ENCODE results near the gene ITPRIPL1. TPM values are rescaled to one million over a fixed set of nuclear protein-coding genes. Genes with fewer than 3 reads are reported as not detected.

The ITPRIPL1 gene
- total RNA-seq, 1 experiment from 2014 or later = 1.7 TPM

- CTCF ChIA-PET = no interaction called here
- H3K27me3 Mint-ChIP-seq (ENCODE audit: unreplicated experiment) = peaks cover 15% of the 10 kb centered on the region
Observed at GRCh38 chr2:96326990-96327820, 2.1 kb downstream of the ITPRIPL1 start.

GRCh38 chr2:96329456-96329855 lies 4.3 kb downstream of the ITPRIPL1 start:
- no peak for TF ChIP-seq CTCF (IDR thresholded peaks at IDR 0.05; ENCODE audit: unreplicated experiment)
- Mint-ChIP-seq H3K4me3 (ENCODE audit: low read depth, unreplicated experiment) (no peak overlapping the region), H3K4me1 (ENCODE audit: low read depth, unreplicated experiment) (no peaks in the 10 kb centered on the region), H3K9me3 (ENCODE audit: low read depth, unreplicated experiment) (no peaks in the 10 kb centered on the region), H3K27me3 (ENCODE audit: unreplicated experiment) (no peaks in the 10 kb centered on the region), H3K36me3 (ENCODE audit: insufficient read depth, unreplicated experiment) (peaks cover 21% of the 10 kb centered on the region), H3K27ac (ENCODE audit: unreplicated experiment) (no peak overlapping the region)
- intact Hi-C loops (cut with micrococcal nuclease; ENCODE audit: unreplicated experiment) = no loop called here
- CTCF ChIA-PET = no interaction called here
- no peak for DNase-seq
- no TSS peak for BruUV-seq (replicated peaks)

More at GRCh38 chr2:96326990-96327820, 2.1 kb downstream of the ITPRIPL1 start:
- intact Hi-C loops (cut with micrococcal nuclease; ENCODE audit: unreplicated experiment) = loop anchor here (1.0 kb wide), 1 partner anchor 18 kb away; no protein-coding TSS in a partner anchor
- H3K9me3 Mint-ChIP-seq (ENCODE audit: low read depth, unreplicated experiment) = no peaks in the 10 kb centered on the region
- no peaks in the 10 kb centered on the region for H3K4me1 Mint-ChIP-seq (ENCODE audit: low read depth, unreplicated experiment)
- TF ChIP-seq CTCF (IDR thresholded peaks at IDR 0.05; ENCODE audit: unreplicated experiment) = no peak
- H3K27ac Mint-ChIP-seq (ENCODE audit: unreplicated experiment) = no peak overlapping the region
- DNase-seq = no peak
- peaks cover 11% of the 10 kb centered on the region for H3K36me3 Mint-ChIP-seq (ENCODE audit: insufficient read depth, unreplicated experiment)
- no TSS peak for BruUV-seq (replicated peaks)
- no peak overlapping the region for H3K4me3 Mint-ChIP-seq (ENCODE audit: low read depth, unreplicated experiment)

GRCh38 chr2:96329874-96330273 lies 4.8 kb downstream of the ITPRIPL1 start:
- BruUV-seq (replicated peaks) = no TSS peak
- Mint-ChIP-seq H3K9me3 (ENCODE audit: low read depth, unreplicated experiment) (no peaks in the 10 kb centered on the region), H3K27me3 (ENCODE audit: unreplicated experiment) (no peaks in the 10 kb centered on the region), H3K4me3 (ENCODE audit: low read depth, unreplicated experiment) (no peak overlapping the region), H3K36me3 (ENCODE audit: insufficient read depth, unreplicated experiment) (peaks cover 21% of the 10 kb centered on the region), H3K27ac (ENCODE audit: unreplicated experiment) (no peak overlapping the region), H3K4me1 (ENCODE audit: low read depth, unreplicated experiment) (no peaks in the 10 kb centered on the region)
- DNase-seq = no peak
- intact Hi-C loops (cut with micrococcal nuclease; ENCODE audit: unreplicated experiment) = no loop called here
- CTCF ChIA-PET = no interaction called here
- no peak for TF ChIP-seq CTCF (IDR thresholded peaks at IDR 0.05; ENCODE audit: unreplicated experiment)

- Mint-ChIP-seq H3K4me3 (ENCODE audit: low read depth, unreplicated experiment) (no peak overlapping the region), H3K27ac (ENCODE audit: unreplicated experiment) (no peak overlapping the region), H3K9me3 (ENCODE audit: low read depth, unreplicated experiment) (no peaks in the 10 kb centered on the region), H3K27me3 (ENCODE audit: unreplicated experiment) (no peaks in the 10 kb centered on the region), H3K4me1 (ENCODE audit: low read depth, unreplicated experiment) (no peaks in the 10 kb centered on the region), H3K36me3 (ENCODE audit: insufficient read depth, unreplicated experiment) (peaks cover 21% of the 10 kb centered on the region)
- BruUV-seq (replicated peaks) = no TSS peak
- DNase-seq = no peak
- intact Hi-C loops (cut with micrococcal nuclease; ENCODE audit: unreplicated experiment) = no loop called here
- TF ChIP-seq CTCF (IDR thresholded peaks at IDR 0.05; ENCODE audit: unreplicated experiment) = no peak
- CTCF ChIA-PET = no interaction called here
Observed at GRCh38 chr2:96330407-96330806, 5.3 kb downstream of the ITPRIPL1 start.
